NCI-H524 treated with DMSO at 0.1 percent for 48 hours (cell line): ENCODE results near the gene GPX7.

Experiments used
- DNase-seq: peaks from one replicate; lab custom pipeline; 2025; lab: John Stamatoyannopoulos, UW

Gene GPX7

GRCh38 chr1:52588027-52588426 is 14.1 kb upstream of the GPX7 start:
- no peak for DNase-seq

DNA sequence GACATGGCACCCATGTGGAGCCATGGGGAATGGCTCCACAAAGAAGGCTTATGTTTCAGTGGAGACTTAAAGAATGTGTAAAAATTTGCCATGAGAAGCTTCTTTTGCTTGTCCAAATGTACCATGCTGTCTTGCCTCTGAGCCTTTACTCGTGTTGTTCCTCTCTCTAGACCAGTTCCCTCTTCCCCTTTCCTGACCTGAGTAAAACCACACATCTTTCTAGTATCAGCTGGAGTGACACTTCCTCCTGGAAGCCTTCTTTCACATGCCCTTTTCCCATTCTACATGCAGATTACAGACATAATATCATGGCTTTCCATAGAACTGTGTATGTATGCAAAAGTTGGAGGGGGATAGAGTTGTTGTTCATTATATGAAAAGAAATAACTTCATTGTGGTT is 13.6 kb upstream of the GPX7 start:
- DNase-seq = no peak

DNA sequence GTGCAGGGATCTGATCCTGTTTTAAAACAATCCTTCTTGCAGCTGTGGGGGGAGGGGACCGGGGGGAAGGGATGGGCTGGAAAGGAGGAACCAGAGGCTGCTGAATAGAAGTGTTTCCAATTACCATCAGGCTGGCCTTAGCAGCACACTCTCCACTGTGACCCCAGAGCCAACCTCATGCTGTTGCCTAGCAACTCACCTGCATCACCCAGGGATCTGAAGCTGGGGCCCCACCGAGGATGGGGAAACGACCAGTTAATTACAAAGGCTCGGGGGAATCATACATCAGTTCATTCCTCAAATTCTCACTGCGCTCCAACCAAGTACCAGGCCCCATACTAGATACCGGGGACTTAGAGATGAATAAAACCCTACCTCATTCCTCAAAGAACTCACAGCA is 11.9 kb upstream of the GPX7 start:
- no peak for DNase-seq

- no peak for DNase-seq
Measured at GRCh38 chr1:52592637-52593323, 9.4 kb upstream of the GPX7 start.

GRCh38 chr1:52593495-52593894 is 8.7 kb upstream of the GPX7 start:
- no peak for DNase-seq

- no peak for DNase-seq
Measured at GRCh38 chr1:52595061-52595460, 7.1 kb upstream of the GPX7 start.

GRCh38 chr1:52597912-52598311 is 4.3 kb upstream of the GPX7 start:
- no peak for DNase-seq

DNA sequence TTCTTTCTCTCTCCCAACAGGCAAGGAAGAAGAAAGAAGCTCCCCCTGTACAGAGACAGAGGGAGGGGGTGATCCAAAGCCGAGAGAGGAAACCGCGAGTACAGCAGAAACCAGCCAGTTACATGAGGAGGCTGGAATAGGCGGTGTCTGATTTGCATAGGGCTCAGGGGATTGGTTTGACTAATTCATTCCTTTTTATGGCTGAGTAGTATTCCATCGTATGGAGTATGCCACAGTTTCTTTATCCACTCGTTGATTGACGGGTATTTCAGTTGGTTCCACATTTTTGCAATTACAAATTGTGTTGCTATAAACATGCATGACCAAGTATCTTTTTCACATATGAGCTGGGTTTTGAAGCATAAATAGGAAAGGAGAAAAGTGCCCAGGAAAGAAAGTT is 3.4 kb upstream of the GPX7 start:
- DNase-seq = no peak

DNA sequence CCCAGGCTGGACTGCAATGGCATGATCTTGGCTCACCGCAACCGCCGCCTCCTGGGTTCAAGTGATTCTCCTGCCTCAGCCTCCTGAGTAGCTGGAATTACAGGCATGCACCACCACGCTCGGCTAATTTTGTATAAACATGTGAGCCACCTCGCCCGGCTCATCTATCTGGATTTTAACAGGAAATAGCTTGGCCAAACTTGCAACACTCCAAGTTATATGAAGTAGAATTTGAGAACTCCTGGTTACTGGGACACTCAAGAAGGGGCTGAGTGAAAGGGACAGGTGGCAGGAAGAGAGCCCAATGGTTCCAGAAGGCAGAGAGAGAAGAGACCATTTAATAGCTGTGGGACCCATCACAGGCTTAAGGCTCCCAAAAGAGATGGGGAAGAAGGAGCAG is 2.9 kb upstream of the GPX7 start:
- no peak for DNase-seq

DNA sequence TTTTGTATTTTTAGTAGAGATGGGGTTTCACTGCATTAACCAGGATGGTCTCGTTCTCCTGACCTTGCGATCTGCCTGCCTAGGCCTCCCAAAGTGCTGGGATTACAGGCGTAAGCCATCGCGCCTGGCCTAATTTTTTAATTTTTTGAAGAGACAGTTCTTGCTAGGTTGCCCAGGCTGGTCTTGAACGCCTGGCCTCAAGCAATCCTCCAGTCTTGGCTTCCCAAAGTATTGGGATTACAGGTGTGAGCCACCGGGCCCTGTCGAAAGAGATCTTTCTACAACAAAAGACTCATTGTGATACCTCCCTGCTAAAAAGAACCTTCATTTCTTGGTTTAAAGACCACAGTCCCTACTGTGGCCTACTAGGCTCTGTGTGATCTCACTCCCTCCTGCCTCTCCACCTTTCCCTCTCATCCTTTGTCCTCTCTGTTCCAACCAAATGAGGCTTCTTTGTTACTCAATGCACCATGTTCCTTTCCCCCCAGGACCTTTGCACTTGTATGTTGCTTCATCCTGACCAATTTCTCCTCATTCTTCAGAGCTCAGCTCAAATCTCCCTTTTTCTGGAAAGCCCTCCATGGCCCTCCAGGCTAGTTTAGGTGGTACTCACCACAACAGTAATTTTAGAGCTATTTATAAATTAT is 1.5 kb upstream of the GPX7 start:
- no peak for DNase-seq

DNA sequence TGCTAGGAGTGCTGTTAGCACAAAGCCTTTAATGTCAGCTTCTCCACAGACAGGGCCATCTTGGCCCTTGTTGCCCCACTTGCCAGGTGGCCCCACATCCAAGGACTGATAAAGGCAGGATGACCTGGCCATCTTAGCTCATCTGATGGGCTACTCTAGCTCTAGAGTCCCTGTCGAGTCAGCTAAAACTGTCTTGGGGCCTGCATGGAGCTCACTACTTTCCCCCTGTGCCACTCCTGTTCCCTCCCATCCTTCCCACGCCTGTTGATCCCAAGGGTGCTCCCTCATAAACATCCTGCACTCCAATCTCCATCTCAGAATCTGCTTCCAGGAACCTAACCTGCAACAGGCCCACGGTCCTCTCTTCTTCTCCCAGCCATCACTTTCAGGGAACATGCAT is 652 bp upstream of the GPX7 start:
- no peak for DNase-seq

DNA sequence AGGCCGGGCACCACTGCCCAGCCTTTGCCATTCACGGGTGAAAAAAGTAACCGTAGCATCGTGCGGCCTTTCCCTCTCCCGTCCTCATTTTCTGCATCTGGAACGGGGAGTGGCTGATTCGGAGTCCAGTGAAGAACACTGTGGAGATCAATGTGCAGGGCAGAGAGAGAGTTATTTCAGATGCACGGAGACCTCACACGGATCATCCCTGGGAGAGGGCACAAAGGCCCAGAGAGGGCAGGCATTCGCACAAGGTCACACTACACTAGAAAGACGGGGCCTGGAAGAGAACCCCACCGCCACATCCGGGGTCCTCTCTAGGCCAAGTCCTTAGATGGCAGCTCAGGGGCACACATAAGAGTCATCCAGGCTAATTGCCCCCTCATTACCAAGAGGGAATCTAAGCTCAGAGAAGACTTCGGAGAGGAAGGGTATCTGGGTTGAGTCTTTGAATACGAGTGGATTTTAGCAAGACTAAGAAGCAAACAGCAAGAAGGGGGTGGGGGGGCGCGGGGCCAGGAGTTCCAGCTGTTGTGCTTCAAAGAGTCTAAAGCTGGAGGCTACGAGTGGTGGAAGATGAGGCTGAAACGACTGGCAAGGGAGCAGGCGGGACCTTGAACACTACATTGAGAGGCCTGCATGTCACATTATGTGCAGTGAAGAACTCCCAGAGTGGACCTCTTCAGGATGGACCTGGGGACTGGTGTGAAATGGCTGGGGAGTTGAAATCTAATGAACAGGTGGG is 857 bp downstream of the GPX7 start:
- DNase-seq = no peak

DNA sequence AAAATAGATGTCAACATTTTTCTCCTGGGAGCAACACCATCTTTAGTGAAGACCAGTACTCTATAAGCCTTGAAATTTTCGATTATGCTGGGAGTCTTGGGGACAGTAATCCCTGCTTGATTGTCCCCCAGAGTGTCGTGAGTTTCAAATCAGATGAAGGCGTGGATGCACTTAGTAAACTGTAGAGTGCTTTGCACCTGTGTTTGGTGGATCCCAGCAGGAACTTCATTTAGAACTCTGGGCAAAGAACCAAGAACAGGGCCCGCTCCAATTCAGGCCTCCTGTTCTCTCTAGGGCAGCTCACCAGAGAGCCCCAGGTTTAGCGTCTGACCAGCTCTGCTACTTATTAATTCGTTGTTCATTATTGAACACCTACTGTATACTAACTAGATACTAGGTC is 1.5 kb downstream of the GPX7 start:
- no peak for DNase-seq

- no peak for DNase-seq
Measured at GRCh38 chr1:52604063-52604770, 2.0 kb downstream of the GPX7 start.

- no peak for DNase-seq
Measured at GRCh38 chr1:52613636-52614373, 11.6 kb downstream of the GPX7 start.

- no peak for DNase-seq
Measured at GRCh38 chr1:52614671-52615070, 12.5 kb downstream of the GPX7 start.

- no peak for DNase-seq
Measured at GRCh38 chr1:52615489-52616042, 13.4 kb downstream of the GPX7 start.

DNA sequence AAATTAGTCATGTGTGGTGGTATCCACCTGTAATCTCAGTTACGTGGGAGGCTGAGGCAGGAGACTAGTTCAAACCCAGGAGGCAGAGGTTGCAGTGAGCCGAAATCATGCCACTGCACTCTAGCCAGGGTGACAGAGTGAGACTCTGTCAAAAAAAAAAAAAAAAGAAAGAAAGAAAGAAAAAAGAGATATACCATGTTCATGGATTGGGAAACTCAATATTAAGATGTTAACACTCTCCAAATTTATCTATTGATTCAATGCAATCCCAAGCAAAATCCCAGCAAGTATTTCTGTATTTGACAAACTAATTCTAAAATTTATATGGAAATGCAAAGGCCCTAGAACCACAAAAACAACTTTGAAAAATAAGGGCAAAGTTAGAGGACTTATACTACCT is 19.8 kb downstream of the GPX7 start:
- DNase-seq = no peak

DNA sequence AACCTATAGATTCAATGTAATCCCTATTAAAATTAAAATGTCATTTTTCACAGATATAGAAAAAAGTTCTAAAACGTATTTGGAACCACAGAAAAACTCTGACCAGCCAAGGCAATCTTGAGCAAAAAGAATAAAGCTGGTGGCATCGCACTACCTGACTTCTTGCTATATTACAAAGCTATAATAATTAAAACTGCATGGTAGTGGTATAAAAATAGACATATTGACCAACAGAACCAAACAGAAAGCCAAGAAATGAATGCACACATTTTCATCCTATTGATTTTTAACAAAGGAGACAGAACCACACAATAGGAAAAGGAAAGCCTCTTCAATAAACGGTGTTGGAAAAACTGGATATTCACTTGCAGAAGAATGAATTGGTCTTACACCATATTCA is 21.6 kb downstream of the GPX7 start:
- DNase-seq = no peak

GRCh38 chr1:52627028-52627427 is 24.9 kb downstream of the GPX7 start:
- DNase-seq = no peak

- DNase-seq = no peak
Measured at GRCh38 chr1:52628614-52629324, 26.6 kb downstream of the GPX7 start.
